MM.1S (cell line): Measurements from ENCODE around the gene SESN2.

ENCODE experiments used
- DNase-seq: peaks from one replicate; pipeline ENCODE4 v3.0.0-alpha.2; 2015
- H2AFZ ChIP-seq: fragments of 300-600 bp; sonication (generic); 2 replicates; pipeline ENCODE4 v1.6.0; 2016; ENCODE audit warnings: antibody characterized with exemption, low read length
- H3F3A ChIP-seq: fragments of 300-600 bp; sonication (generic); 2 replicates; pipeline ENCODE4 v1.6.1; 2016; ENCODE audit warnings: mild to moderate bottlenecking, antibody characterized with exemption, low read length, moderate library complexity, mixed read lengths; ENCODE audit not compliant: insufficient read depth
- H3K27ac ChIP-seq: fragments of 300-600 bp; sonication (generic); 2 replicates; pipeline ENCODE4 v1.5.1; 2016; ENCODE audit warnings: mild to moderate bottlenecking, low read length
- H3K27me3 ChIP-seq: fragments of 300-600 bp; sonication (generic); replicated peaks from 2 replicates; pipeline ENCODE4 v1.6.0; 2016; ENCODE audit warnings: low read length; ENCODE audit not compliant: insufficient read depth
- H3K36me3 ChIP-seq: fragments of 300-600 bp; sonication (generic); replicated peaks from 2 replicates; pipeline ENCODE4 v1.6.1; 2016; ENCODE audit warnings: mild to moderate bottlenecking, low read length, mixed read lengths; ENCODE audit not compliant: insufficient read depth
- H3K4me1 ChIP-seq: fragments of 300-600 bp; sonication (generic); 2 replicates; pipeline ENCODE4 v1.6.1; 2016; ENCODE audit warnings: low read length, mixed read lengths
- H3K4me2 ChIP-seq: fragments of 300-600 bp; sonication (generic); 2 replicates; pipeline ENCODE4 v1.6.0; 2016; ENCODE audit warnings: low read depth, low read length
- H3K4me3 ChIP-seq: fragments of 300-600 bp; sonication (generic); 2 replicates; pipeline ENCODE4 v1.5.1; 2016; ENCODE audit warnings: low read length, mixed read lengths
- H3K79me2 ChIP-seq: fragments of 300-600 bp; sonication (generic); 2 replicates; pipeline ENCODE4 v1.6.1; 2016; ENCODE audit warnings: mixed run types, low read length, mixed read lengths
- H3K9ac ChIP-seq: fragments of 300-600 bp; sonication (generic); 2 replicates; pipeline ENCODE4 v1.6.1; 2016; ENCODE audit warnings: low read length, mixed read lengths
- H3K9me2 ChIP-seq: fragments of 300-600 bp; sonication (generic); replicated peaks from 2 replicates; pipeline ENCODE4 v1.6.1; 2016; ENCODE audit warnings: mild to moderate bottlenecking, low read length, mixed read lengths; ENCODE audit not compliant: insufficient read depth
- H3K9me3 ChIP-seq: fragments of 300-600 bp; sonication (generic); replicated peaks from 2 replicates; pipeline ENCODE4 v1.6.1; 2016; ENCODE audit warnings: mild to moderate bottlenecking, low read length, mixed read lengths; ENCODE audit not compliant: insufficient read depth
- H4K20me1 ChIP-seq: fragments of 300-600 bp; sonication (generic); 2 replicates; pipeline ENCODE4 v1.6.1; 2016; ENCODE audit warnings: mild to moderate bottlenecking, low read length, moderate library complexity, mixed read lengths; ENCODE audit not compliant: insufficient read depth
- EZH2 ChIP-seq: fragments of 300-600 bp; sonication (generic); optimal IDR thresholded peaks from 2 replicates; pipeline ENCODE3; 2017; ENCODE audit warnings: low read depth, mild to moderate bottlenecking, antibody characterized with exemption, low read length, mixed read lengths
- EZH2phosphoT487 ChIP-seq: fragments of 300-600 bp; sonication (generic); IDR thresholded peaks from 2 replicates; pipeline ENCODE4 v1.6.1; 2018; ENCODE audit warnings: antibody characterized with exemption, low read length
- TF ChIP-seq, protein P1 (sequence below): fragments of 300-600 bp; sonication (generic); IDR thresholded peaks from 2 replicates; pipeline ENCODE4 v1.5.1; 2016; ENCODE audit warnings: antibody characterized with exemption, low read length, mixed read lengths

Gene SESN2

DNA sequence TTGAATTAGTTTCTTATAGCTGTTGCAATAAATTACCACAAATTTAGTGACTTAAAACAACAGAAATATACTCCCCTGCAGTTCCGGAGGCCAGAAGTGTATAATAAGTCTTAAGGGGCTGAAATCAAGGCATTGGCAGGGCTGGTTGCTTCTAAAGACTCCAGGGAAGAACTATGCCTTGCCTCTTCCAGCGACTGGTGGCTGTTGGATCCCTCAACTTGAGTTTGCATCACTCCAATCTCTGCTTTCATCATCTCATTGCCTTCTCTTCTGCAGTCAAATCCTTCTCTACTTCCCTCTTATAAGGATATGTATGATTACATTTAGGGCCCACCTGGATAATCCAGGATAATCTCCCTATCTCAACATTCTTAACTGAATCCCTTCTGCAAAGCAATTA is 50.4 kb downstream of the SESN2 start:
- no peak overlapping the region for H3K9ac ChIP-seq
- no peaks in the 10 kb centered on the region for H4K20me1 ChIP-seq
- H3K9me2 ChIP-seq: no peaks in the 10 kb centered on the region
- no peak overlapping the region for H3K27ac ChIP-seq
- H2AFZ ChIP-seq: no peak overlapping the region
- H3K79me2 ChIP-seq: no peaks in the 10 kb centered on the region
- H3F3A ChIP-seq: no peaks in the 10 kb centered on the region
- H3K36me3 ChIP-seq: no peaks in the 10 kb centered on the region
- no peaks in the 10 kb centered on the region for H3K4me1 ChIP-seq
- TF ChIP-seq, protein P1, sequence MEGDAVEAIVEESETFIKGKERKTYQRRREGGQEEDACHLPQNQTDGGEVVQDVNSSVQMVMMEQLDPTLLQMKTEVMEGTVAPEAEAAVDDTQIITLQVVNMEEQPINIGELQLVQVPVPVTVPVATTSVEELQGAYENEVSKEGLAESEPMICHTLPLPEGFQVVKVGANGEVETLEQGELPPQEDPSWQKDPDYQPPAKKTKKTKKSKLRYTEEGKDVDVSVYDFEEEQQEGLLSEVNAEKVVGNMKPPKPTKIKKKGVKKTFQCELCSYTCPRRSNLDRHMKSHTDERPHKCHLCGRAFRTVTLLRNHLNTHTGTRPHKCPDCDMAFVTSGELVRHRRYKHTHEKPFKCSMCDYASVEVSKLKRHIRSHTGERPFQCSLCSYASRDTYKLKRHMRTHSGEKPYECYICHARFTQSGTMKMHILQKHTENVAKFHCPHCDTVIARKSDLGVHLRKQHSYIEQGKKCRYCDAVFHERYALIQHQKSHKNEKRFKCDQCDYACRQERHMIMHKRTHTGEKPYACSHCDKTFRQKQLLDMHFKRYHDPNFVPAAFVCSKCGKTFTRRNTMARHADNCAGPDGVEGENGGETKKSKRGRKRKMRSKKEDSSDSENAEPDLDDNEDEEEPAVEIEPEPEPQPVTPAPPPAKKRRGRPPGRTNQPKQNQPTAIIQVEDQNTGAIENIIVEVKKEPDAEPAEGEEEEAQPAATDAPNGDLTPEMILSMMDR: no peak
- TF ChIP-seq EZH2: no peak
- TF ChIP-seq EZH2phosphoT487: no peak
- H3K27me3 ChIP-seq: no peaks in the 10 kb centered on the region
- no peak overlapping the region for H3K4me2 ChIP-seq
- DNase-seq: no peak
- H3K4me3 ChIP-seq: no peak overlapping the region
- H3K9me3 ChIP-seq: no peaks in the 10 kb centered on the region

DNA sequence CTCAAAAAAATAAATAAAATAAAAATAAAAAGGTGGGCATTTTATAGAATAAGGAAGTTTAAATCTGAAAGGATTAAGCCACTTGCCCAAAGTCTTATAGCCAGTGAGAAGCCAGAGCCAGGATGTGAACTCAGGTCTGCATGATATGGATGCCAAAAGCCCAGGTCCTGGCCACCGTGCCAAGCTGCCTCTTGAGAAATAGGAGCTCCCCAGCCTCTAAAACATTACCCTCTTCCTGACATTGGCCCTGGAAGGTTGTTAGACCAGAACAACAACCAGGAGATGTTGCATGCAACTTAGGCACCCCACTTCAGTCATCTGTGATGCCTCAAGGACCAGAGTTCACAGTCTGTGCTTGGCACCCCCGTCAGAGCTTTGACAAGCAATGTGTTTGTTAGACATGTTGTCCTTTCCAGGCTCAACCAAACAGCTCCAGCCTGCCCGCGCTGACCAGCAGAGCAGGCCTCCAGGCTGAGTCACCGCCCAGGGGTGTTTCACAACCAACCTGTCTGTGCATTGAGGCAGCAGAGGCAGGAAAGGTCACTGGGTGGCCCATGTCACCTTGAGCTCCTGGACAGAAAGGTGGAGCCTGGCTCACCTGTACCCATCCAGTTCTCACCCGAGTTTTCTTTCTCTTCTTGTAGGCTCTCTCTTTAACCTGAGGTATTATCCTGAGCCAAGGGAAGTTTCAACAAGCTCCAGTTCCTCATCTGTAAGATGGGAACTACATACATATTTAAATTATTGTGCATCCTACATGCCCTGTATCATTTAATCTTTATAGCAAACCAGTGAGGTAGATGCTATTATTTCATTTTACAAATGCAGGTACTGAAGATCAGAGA is 54.6 kb downstream of the SESN2 start:
- Histone ChIP-seq H3F3A (no peaks in the 10 kb centered on the region), H4K20me1 (no peaks in the 10 kb centered on the region), H3K9me3 (no peaks in the 10 kb centered on the region), H3K79me2 (no peaks in the 10 kb centered on the region), H3K36me3 (no peaks in the 10 kb centered on the region), H3K4me1 (no peaks in the 10 kb centered on the region), H2AFZ (no peak overlapping the region), H3K4me2 (no peak overlapping the region), H3K27ac (no peak overlapping the region), H3K9ac (no peak overlapping the region), H3K9me2 (no peaks in the 10 kb centered on the region), H3K4me3 (no peak overlapping the region), H3K27me3 (no peaks in the 10 kb centered on the region)
- TF ChIP-seq EZH2 (no peak), EZH2phosphoT487 (no peak)
- TF ChIP-seq, protein P1: no peak
- no peak for DNase-seq

DNA sequence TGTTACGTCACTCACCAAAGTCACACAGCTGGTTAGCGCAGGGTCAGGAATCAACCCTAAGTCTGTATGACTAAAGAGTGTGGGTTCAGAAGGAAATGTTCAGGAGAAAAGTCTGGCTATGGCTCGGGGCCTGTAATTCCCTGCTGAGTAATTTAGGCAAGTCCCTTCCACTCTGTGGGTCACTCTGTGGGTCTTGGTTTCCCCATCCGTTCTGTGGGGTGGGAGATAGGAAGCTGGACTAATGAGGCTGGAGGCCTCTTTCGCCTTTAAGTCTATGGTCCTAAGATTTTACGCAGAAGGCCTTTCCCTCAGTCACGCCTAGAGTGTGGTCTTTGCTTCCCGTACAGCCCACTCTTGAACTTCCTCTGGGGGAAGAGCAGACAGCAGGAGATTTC is 55.2 kb downstream of the SESN2 start:
- Histone ChIP-seq H3K4me2 (no peak overlapping the region), H3K9me2 (no peaks in the 10 kb centered on the region), H3K4me3 (no peak overlapping the region), H3K36me3 (no peaks in the 10 kb centered on the region), H4K20me1 (no peaks in the 10 kb centered on the region), H3K9ac (no peak overlapping the region), H3K27me3 (no peaks in the 10 kb centered on the region), H3K79me2 (no peaks in the 10 kb centered on the region), H3K27ac (no peak overlapping the region), H2AFZ (no peak overlapping the region), H3K9me3 (no peaks in the 10 kb centered on the region), H3K4me1 (no peaks in the 10 kb centered on the region), H3F3A (no peaks in the 10 kb centered on the region)
- no peak for DNase-seq
- TF ChIP-seq, protein P1: no peak
- TF ChIP-seq EZH2 (no peak), EZH2phosphoT487 (no peak)
